22Rv1 (cell line): ENCODE measurements around the gene PWWP2A.
"Not testable (repeated sequence)": the region's sequence is repeated elsewhere in the genome, so short reads cannot be mapped to it uniquely, and the experiment has no call there.

ENCODE experiments used
- H3K27ac ChIP-seq: fragments of 450-650 bp; 2 replicates; pipeline ENCODE4 v1.5.1; 2017
- ZFX ChIP-seq: fragments of 450-650 bp; IDR thresholded peaks from 2 replicates; pipeline ENCODE4 v1.6.1; 2017; ENCODE audit warnings: antibody characterized with exemption, borderline replicate concordance
- TF ChIP-seq, protein P1 (sequence below): fragments of 450-650 bp; IDR thresholded peaks from 2 replicates; pipeline ENCODE4 v1.5.1; 2017; ENCODE audit warnings: mild to moderate bottlenecking

The PWWP2A gene

DNA sequence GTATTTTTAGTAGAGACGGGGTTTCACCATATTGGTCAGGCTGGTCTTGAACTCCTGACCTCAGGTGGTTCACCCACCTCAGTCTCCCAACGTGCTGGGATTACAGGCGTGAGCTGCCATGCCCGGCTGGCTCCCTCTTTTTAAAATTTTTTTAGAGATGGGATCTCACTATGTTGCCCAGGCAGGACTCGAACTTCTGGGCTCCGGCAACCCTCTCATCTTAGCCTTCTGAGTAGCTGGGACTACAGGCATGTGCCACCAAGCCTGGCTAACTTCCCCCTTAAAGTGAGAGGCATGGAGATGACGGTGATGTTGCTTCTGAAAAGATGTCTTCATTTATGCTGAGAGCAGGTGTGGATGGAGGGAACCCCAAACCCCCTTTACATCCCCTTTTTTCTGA, 43.7 kb upstream of the PWWP2A start:
- TF ChIP-seq ZFX: no peak
- TF ChIP-seq, protein P1, sequence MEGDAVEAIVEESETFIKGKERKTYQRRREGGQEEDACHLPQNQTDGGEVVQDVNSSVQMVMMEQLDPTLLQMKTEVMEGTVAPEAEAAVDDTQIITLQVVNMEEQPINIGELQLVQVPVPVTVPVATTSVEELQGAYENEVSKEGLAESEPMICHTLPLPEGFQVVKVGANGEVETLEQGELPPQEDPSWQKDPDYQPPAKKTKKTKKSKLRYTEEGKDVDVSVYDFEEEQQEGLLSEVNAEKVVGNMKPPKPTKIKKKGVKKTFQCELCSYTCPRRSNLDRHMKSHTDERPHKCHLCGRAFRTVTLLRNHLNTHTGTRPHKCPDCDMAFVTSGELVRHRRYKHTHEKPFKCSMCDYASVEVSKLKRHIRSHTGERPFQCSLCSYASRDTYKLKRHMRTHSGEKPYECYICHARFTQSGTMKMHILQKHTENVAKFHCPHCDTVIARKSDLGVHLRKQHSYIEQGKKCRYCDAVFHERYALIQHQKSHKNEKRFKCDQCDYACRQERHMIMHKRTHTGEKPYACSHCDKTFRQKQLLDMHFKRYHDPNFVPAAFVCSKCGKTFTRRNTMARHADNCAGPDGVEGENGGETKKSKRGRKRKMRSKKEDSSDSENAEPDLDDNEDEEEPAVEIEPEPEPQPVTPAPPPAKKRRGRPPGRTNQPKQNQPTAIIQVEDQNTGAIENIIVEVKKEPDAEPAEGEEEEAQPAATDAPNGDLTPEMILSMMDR: no peak
- H3K27ac ChIP-seq: no peak overlapping the region

- no peak overlapping the region for H3K27ac ChIP-seq
- TF ChIP-seq, protein P1: no peak
- TF ChIP-seq ZFX: no peak
These were observed 42.4 kb upstream of the PWWP2A start for GRCh38 chr5:160161626-160162025.

GRCh38 chr5:160160875-160161274, 41.6 kb upstream of the PWWP2A start:
- not testable (repeated sequence) for H3K27ac ChIP-seq

- TF ChIP-seq ZFX: no peak
- TF ChIP-seq, protein P1: no peak
- no peak overlapping the region for H3K27ac ChIP-seq
These were observed 40.9 kb upstream of the PWWP2A start for GRCh38 chr5:160159991-160160792.

- no peak overlapping the region for H3K27ac ChIP-seq
- TF ChIP-seq, protein P1: no peak
- TF ChIP-seq ZFX: no peak
These were observed 38.8 kb upstream of the PWWP2A start for GRCh38 chr5:160158087-160158486.

- H3K27ac ChIP-seq: no peak overlapping the region
- no peak for TF ChIP-seq ZFX
- TF ChIP-seq, protein P1: no peak
These were observed 35.9 kb upstream of the PWWP2A start for GRCh38 chr5:160155017-160155750.

GRCh38 chr5:160152901-160153300, 33.7 kb upstream of the PWWP2A start:
- TF ChIP-seq, protein P1: no peak
- TF ChIP-seq ZFX: no peak

More at GRCh38 chr5:160152901-160153300, 33.7 kb upstream of the PWWP2A start:
- no peak overlapping the region for H3K27ac ChIP-seq
